HG02981 (cell line): ENCODE measurements around the gene IL17C.

Experiments
- ATAC-seq: cut with Tn5 transposase; IDR thresholded peaks from one replicate; pipeline ENCODE4 v1.9.1; 2021; ENCODE audit warnings: mild to moderate bottlenecking, moderate library complexity; ENCODE audit not compliant: unreplicated experiment

Gene IL17C

DNA sequence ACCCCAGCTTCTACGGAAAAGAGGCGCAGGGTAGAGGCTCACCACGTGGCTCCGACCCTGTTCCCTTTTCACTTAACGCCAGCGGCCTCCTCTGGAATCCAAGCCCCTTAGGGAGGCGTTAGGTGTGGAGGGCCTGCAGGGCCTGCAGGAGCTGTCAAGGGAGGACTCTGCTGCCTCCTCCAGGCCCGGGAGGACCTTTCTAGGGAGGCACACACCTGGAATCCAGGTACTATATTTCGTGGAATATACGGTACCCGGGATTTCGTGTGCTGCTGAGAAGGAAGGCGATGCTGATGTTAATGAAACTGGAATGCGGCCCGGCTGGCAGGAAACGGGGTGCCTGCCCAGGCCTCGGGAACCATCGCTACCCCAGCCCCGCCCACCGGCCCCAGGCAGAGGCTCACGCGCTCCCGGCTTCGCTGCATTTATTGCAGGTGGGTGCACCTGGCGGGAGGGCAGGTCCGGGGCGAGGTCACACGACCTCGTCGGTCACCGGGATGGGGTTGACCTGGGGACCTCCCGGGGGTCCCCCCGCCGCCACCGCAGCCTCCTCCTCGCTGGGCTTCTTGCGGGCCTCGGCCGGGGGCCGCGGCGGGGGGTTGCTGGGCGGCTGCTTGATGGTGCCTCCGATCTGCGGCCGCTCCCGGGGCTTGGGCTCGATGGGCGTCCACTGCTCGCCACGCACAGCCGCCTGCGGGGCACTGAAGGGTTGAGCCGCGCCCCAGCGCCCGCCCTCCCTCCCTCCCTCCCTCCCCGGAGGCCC, 4.7 kb downstream of the IL17C start:
- no peak for ATAC-seq

- ATAC-seq, result no peak
Observed at GRCh38 chr16:88643644-88643932, 5.2 kb downstream of the IL17C start.

GRCh38 chr16:88645455-88645854, 7.1 kb downstream of the IL17C start:
- no peak for ATAC-seq

GRCh38 chr16:88645941-88646340, 7.6 kb downstream of the IL17C start:
- no peak for ATAC-seq

GRCh38 chr16:88646345-88647034, 8.1 kb downstream of the IL17C start:
- ATAC-seq, result no peak

- ATAC-seq, result no peak
Observed at GRCh38 chr16:88647178-88648070, 9.1 kb downstream of the IL17C start.

- ATAC-seq, result no peak
Observed at GRCh38 chr16:88649195-88649923, 11.0 kb downstream of the IL17C start.

DNA sequence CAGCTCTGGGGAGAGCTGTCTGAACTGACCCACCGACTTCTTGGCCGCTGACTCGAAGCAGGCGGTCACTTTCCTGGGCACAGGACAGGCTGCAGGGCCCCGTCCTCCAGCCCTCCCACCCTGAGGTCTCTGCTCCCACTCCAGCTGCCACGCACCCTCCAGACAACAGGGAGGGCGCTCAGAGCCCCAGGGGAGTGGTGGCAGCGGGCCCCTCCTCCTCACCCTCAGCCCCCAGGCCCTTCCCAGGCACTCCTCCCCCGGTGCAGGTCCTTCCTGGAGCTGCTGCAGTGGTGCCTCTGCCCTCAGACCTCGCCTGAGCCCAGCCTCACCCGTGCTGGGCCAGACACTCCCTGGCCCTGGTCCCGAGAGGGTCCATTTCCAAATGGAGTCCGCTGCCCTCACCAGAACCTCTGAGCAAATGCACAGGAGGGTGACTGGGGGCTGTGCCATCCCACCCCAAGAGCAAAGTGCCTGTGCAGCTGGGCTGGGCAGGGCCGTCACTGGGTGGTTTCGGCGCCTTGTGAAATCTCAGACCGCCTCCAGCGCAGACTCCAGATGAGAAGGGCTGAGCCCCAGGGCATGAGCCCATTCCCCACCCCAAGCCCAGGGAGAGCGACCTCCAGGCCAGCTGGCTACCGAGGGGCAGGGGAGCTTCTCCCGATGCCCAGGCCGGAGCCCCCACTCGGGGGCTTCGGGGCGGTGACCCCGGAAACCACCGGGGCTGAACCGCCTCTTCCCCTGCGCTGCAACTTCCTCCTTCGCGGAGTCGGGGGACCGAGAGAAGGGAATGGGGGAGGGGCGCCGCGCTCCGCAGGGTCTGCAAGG, 11.8 kb downstream of the IL17C start:
- peak; percentile 3 for ATAC-seq

- ATAC-seq, result peak; percentile 64
Observed at GRCh38 chr16:88650749-88651275, 12.4 kb downstream of the IL17C start, which contains the start of gene CYBA. Gene CYBA, minus strand, starts transcription at chr16:88651053. Its CDS starts 40 bp downstream, at chr16:88651013.

- peak; percentile 82 for ATAC-seq
Observed at GRCh38 chr16:88651276-88651988, 13.1 kb downstream of the IL17C start.

DNA sequence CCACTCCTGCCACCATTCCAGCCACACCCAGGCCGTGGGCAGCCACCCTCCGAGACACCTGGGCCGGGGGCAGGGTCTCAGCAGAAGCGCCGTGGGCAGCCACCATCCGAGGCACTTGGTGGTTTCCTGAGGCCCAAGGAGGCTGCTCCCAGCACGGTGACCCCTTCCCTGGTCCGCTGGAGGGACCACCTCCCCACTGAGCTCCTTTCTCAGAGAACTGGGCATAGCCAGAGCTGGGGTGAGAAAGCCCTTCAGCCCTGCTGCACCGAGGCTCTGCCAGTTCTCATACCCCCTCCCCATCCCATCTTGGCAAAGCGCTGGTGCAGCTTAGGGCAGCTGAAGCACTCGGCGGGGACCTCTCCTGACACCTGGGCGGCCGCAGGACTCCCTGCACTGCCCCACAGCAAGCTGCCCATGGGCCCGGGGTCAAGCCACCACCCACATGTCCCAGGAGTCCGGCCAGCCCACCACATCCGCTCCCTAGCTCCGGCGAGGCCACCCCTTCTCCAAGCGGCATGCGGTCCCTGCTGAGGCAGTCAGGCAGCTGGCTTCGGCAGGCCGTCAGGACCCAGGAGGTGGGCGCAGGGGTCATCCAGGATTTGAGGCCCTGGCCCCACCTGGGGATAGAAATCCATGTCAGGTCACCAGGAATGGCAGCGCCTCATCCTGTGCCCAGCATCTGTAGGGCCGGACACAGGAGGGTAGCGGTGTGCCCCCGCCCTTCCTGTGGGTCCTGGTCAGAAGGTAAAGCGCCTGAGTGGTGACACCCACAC, 13.8 kb downstream of the IL17C start:
- ATAC-seq, result no peak

DNA sequence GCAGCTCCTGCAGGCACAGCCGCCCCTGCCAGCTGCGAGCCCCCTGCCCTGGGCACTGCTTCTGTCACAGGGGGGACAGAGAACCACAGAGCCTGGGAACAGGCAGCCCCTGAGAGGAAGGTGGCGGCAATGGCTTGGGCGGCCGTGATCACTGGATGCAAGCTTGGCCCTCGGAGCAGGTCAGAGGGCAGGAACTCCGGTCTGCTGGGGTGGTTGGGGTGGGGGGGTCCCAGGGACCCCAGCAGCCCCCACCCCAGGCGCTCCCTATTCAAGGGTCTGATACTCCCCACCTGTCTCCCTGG, 14.3 kb downstream of the IL17C start:
- no peak for ATAC-seq

DNA sequence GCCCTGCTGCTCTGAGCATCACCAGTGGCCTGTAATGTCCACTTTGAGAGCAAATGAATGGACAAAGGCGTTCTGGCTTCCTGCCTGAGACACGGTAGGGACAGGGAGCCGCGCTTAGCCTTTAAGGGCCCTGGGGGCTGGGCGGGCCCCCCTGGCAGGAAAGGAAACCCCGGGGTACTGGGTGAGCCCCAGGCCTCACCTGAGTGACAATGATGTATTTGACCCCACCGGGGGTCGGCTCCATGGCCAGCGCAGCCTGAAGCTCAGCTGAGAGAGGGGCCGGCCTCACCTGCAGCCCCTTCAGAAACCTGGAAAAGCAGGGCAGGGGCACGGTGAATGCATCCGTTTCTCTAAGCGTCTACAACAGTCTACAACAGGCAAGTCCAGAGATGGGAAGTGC, 14.7 kb downstream of the IL17C start:
- no peak for ATAC-seq

- no peak for ATAC-seq
Observed at GRCh38 chr16:88653596-88654362, 15.4 kb downstream of the IL17C start.

- ATAC-seq, result no peak
Observed at GRCh38 chr16:88654363-88655052, 16.1 kb downstream of the IL17C start.

DNA sequence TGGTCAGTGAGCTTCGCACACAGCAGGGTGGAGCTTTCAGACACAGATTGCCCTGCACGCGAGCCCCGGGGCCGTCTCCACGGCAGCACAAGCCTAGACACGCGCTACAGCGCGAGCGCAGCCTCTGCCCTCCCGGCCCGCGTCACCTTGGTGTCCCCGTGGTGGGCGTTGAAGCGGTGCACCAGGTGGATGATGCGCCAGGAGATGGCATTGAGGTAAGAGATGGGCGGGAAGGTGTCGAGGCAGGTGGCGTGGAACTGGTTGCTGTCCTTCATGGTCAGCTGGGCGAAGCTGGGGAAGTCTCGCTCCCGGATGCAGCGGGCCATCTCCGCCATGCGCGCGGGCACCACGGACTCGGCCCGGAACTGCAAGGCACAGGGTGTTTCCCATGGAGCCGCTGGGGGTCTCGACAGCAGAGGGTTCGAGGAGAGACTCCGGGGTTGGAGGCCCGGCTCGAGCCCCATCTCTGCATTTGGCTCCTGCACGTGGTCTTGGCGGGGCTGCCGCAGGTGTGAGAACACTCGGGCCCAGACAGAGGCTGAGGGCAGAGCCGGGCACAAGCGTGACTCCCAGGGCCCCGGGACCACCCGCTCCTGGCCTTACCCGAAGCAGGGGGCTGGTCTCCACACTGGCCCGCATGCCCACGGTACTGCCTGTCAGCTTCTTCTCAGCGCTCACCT, 16.8 kb downstream of the IL17C start:
- no peak for ATAC-seq
